ENCODE measurements around the gene PTP4A2.

Gene PTP4A2

GRCh38 chr1:31938184-31938975 is at the start of gene PTP4A2:
Gene PTP4A2 (minus strand): TSS chr1:31938368. CDS start chr1:31919065, 19,303 bp downstream.
- DNase-seq (ENCODE audit: low read depth in 3 of 3), result peak; percentile 66 to 74 (median 74)

GRCh38 chr1:31987135-31987619 is 49.0 kb upstream of the PTP4A2 start:
- no peak for DNase-seq (ENCODE audit: low read depth in 3 of 3)

- DNase-seq (ENCODE audit: low read depth in 3 of 3), result no peak
These were observed 47.3 kb upstream of the PTP4A2 start for GRCh38 chr1:31985430-31985829.

GRCh38 chr1:31984419-31985347 is 46.5 kb upstream of the PTP4A2 start:
- peak in 2 of 3 experiments; percentile 18 to 30 for DNase-seq (ENCODE audit: low read depth in 3 of 3)

- no peak for DNase-seq (ENCODE audit: low read depth in 3 of 3)
These were observed 43.8 kb upstream of the PTP4A2 start for GRCh38 chr1:31981972-31982371.

- no peak for DNase-seq (ENCODE audit: low read depth in 3 of 3)
These were observed 43.3 kb upstream of the PTP4A2 start for GRCh38 chr1:31981456-31981839.

- DNase-seq (ENCODE audit: low read depth in 3 of 3), result no peak
These were observed 42.8 kb upstream of the PTP4A2 start for GRCh38 chr1:31980835-31981455.

- no peak for DNase-seq (ENCODE audit: low read depth in 3 of 3)
These were observed 40.8 kb upstream of the PTP4A2 start for GRCh38 chr1:31978843-31979400.

GRCh38 chr1:31977385-31978131 is 39.4 kb upstream of the PTP4A2 start:
- DNase-seq (ENCODE audit: low read depth in 3 of 3), result no peak

- no peak for DNase-seq (ENCODE audit: low read depth in 3 of 3)
These were observed 38.2 kb upstream of the PTP4A2 start for GRCh38 chr1:31976401-31976800.

- DNase-seq (ENCODE audit: low read depth in 3 of 3), result no peak
These were observed 32.7 kb upstream of the PTP4A2 start for GRCh38 chr1:31970873-31971272.

GRCh38 chr1:31961536-31961935 is 23.4 kb upstream of the PTP4A2 start:
- DNase-seq (ENCODE audit: low read depth in 3 of 3), result no peak

GRCh38 chr1:31959521-31960340 is 21.6 kb upstream of the PTP4A2 start:
- DNase-seq (ENCODE audit: low read depth in 3 of 3), result no peak

- DNase-seq (ENCODE audit: low read depth in 3 of 3), result no peak
These were observed 19.8 kb upstream of the PTP4A2 start for GRCh38 chr1:31957701-31958674.

- peak; percentile 38 to 69 (median 49) for DNase-seq (ENCODE audit: low read depth in 3 of 3)
These were observed 18.0 kb upstream of the PTP4A2 start for GRCh38 chr1:31955917-31956736.

GRCh38 chr1:31954607-31955283 is 16.6 kb upstream of the PTP4A2 start:
- no peak for DNase-seq (ENCODE audit: low read depth in 3 of 3)

- no peak for DNase-seq (ENCODE audit: low read depth in 3 of 3)
These were observed 14.7 kb upstream of the PTP4A2 start for GRCh38 chr1:31952825-31953220.
